Ovary (tissue), 9 donors: ENCODE data around the gene IQCK. TPM values are rescaled to one million over a fixed set of nuclear protein-coding genes. Genes with fewer than 3 reads are reported as not detected.

Source experiments
- DNase-seq, 5 donors: peaks; one replicate each; pipeline ENCODE4 v3.0.0-alpha.2; 2019 to 2020
- H3K27ac ChIP-seq, 2 donors: fragments of 200-600 bp; one replicate each; pipeline versions ENCODE4 v1.5.1 to v1.8.0; 2019 to 2022
- H3K27me3 ChIP-seq: fragments of 200-600 bp; one replicate; pipeline ENCODE4 v1.8.0; 2022
- H3K36me3 ChIP-seq: fragments of 200-600 bp; sonication (generic); one replicate; pipeline ENCODE4 v1.5.1; 2019
- H3K4me1 ChIP-seq: one replicate; pipeline ENCODE4 v1.8.1; 2013; ENCODE audit warnings: mild to moderate bottlenecking, moderate library complexity; ENCODE audit not compliant: insufficient read depth
- H3K4me3 ChIP-seq: fragments of 200-600 bp; sonication (generic); one replicate; pipeline ENCODE4 v1.5.1; 2017
- H3K9me3 ChIP-seq, 2 donors: fragments of 200-600 bp in 1 of 2; sonication (generic) in 1 of 2; one replicate each; pipeline versions ENCODE4 v1.5.1 to v1.8.1; 2013 to 2019; ENCODE audit warnings: mild to moderate bottlenecking in 1 of 2, moderate library complexity in 1 of 2
- EP300 ChIP-seq: sonication (generic); formaldehyde crosslinking; IDR thresholded peaks from one replicate; pipeline ENCODE4 v1.6.1; 2017; ENCODE audit warnings: antibody characterized with exemption
- POLR2A ChIP-seq: fragments of 450-650 bp; IDR thresholded peaks from one replicate; pipeline ENCODE4 v1.6.1; 2017; ENCODE audit warnings: antibody characterized with exemption, mild to moderate bottlenecking, moderate library complexity
- WGBS, 3 donors: extraction: QIAGEN DNeasy Blood & Tissue Kit in 1 of 3; methylation state at CpG; one replicate each; pipeline versions ENCODE4 v1.1.5 to v1.1.7; 2013 to 2017; 5-methylcytosine and 5-hydroxymethylcytosine counted together
- intact Hi-C, 4 donors: fragments of 100-400 bp; cut with DNase I; formaldehyde crosslinking; loops; one replicate each; pipeline versions ENCODE4 v1.11.0 to v1.15.1; 2022 to 2023
- polyA plus RNA-seq, 2 donors: library from polyadenylated mRNA; stranded (reverse); fragments of 200-250 nt in 1 of 2; fragments of 350-450 nt in 1 of 2; fragmentation: Illumina TruSeq in 1 of 2; extraction: RNeasy Lipid Tissue Mini Kit (QIAGEN cat#74804) in 1 of 2; gene quantifications; one replicate each; pipeline ENCODE4 v1.2.3, GENCODE V29; 2013 to 2014
- total RNA-seq, 7 donors: library from RNA; depleted of rRNA in 2 of 7; stranded (reverse); fragments of >200 nt in 2 of 7; fragmentation: NEBNext Ultra II Directional in 3 of 7; extraction: Animal tissue kit (Norgen Biotek cat#: 25700) in 3 of 7; gene quantifications; one replicate each; pipeline versions ENCODE4 v1.1.0 to v1.2.4, GENCODE V29; 2016 to 2023
- TF ChIP-seq, protein P1 (sequence below), 3 donors: fragments of 450-650 bp in 2 of 3; fragments of 200-600 bp in 1 of 3; IDR thresholded peaks; one replicate each; pipeline versions ENCODE4 v1.5.1 to v1.8.0; 2016 to 2022; ENCODE audit warnings: antibody characterized with exemption in 3 of 3, mild to moderate bottlenecking in 1 of 3
- donor health status: DM: no; HTN: no; CAD: no; lungs with moderate emphysema.
- donor health status: DM: no; HTN: no; CAD: no.
- donor health status: Bipolar disorder and iron deficiency.
- donor health status: DM: yes; HTN: yes; CAD: no.
- donor health status: DM: no; HTN: no; CAD: no.
- donor health status: DM: yes; HTN: yes; CAD: no.

IQCK gene
- total and polyA plus RNA-seq, 9 donors, result 14.3 to 52.8 (median 18.0) TPM

DNA sequence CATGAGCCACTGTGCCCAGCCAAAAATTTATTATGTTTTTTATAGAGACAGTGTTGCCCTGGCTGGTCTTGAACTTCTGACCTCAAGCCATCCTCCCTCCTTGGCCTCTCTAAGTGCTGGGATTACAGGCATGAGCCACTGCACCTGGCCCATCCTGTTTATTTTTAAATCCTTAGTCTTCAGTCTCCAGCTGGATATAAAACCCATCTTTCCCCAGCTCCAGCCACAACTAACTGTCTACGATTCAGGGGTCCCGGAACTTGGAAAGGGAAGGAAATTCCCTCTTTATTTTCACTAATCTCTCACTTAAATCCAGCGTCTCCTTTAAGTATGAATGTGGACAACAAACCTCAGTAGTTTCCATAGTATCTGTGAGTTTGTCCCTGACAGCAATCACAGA, 62.2 kb downstream of the IQCK start:
- 41 to 60% (median 53%) methylated on average over 3 of the region's 3 CpGs for WGBS, 3 donors
- Histone ChIP-seq H3K36me3 (no peaks in the 10 kb centered on the region), H3K27ac (no peak overlapping the region), H3K27me3 (no peaks in the 10 kb centered on the region), H3K4me3 (no peak overlapping the region), H3K9me3 (no peaks in the 10 kb centered on the region), H3K4me1 (peaks cover 14% of the 10 kb centered on the region)
- DNase-seq, result no peak
- TF ChIP-seq POLR2A, result no peak
- TF ChIP-seq EP300, result no peak
- TF ChIP-seq, protein P1, sequence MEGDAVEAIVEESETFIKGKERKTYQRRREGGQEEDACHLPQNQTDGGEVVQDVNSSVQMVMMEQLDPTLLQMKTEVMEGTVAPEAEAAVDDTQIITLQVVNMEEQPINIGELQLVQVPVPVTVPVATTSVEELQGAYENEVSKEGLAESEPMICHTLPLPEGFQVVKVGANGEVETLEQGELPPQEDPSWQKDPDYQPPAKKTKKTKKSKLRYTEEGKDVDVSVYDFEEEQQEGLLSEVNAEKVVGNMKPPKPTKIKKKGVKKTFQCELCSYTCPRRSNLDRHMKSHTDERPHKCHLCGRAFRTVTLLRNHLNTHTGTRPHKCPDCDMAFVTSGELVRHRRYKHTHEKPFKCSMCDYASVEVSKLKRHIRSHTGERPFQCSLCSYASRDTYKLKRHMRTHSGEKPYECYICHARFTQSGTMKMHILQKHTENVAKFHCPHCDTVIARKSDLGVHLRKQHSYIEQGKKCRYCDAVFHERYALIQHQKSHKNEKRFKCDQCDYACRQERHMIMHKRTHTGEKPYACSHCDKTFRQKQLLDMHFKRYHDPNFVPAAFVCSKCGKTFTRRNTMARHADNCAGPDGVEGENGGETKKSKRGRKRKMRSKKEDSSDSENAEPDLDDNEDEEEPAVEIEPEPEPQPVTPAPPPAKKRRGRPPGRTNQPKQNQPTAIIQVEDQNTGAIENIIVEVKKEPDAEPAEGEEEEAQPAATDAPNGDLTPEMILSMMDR (IDR thresholded peaks at IDR 0.05), result no peak
- intact Hi-C loops, result no loop called here

DNA sequence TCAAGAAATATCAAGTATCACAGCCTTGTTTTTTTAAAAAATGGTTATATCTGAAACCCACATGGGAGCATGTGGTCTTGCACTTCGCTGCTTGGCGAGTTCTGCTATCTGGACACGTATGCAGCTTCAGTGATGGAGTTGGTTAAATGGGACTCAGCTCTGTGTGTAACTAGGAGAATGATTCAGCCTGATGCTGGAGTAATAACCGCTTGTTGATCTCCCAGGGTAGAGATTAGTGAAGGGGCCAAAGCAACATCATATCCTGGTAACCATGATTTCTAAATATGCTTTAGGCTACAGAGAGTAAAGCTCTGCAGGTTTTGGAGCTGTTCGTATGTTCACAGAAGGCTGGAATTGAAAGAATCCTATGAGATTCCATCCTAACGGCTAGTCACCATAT, 63.2 kb downstream of the IQCK start:
- 48 to 65% (median 57%) methylated on average over 6 of the region's 6 CpGs for WGBS, 3 donors
- Histone ChIP-seq H3K27me3 (no peaks in the 10 kb centered on the region), H3K9me3 (no peaks in the 10 kb centered on the region), H3K27ac (no peak overlapping the region), H3K4me3 (no peak overlapping the region), H3K36me3 (no peaks in the 10 kb centered on the region), H3K4me1 (peaks cover 14% of the 10 kb centered on the region)
- no peak for TF ChIP-seq EP300
- no peak for TF ChIP-seq POLR2A
- TF ChIP-seq, protein P1 (IDR thresholded peaks at IDR 0.05), result no peak
- intact Hi-C loops, result no loop called here
- DNase-seq, result no peak

GRCh38 chr16:19783363-19784182, 65.5 kb downstream of the IQCK start:
- Histone ChIP-seq H3K9me3 (no peaks in the 10 kb centered on the region), H3K27ac (peak overlapping the region in 1 of 2 donors; percentile 74)

GRCh38 chr16:19784183-19784736, 66.2 kb downstream of the IQCK start:
- WGBS, 3 donors, result 15 to 25% (median 18%) methylated on average over 3 of the region's 3 CpGs

More at GRCh38 chr16:19783363-19784182, 65.5 kb downstream of the IQCK start:
- intact Hi-C loops, result no loop called here
- no peaks in the 10 kb centered on the region for H3K27me3 ChIP-seq
- 25 to 38% (median 26%) methylated on average over 17 of the region's 17 CpGs for WGBS, 3 donors
- no peak for DNase-seq
- H3K4me3 ChIP-seq, result no peak overlapping the region
- TF ChIP-seq, protein P1 (IDR thresholded peaks at IDR 0.05), result no peak
- no peak for TF ChIP-seq EP300
- peaks cover 14% of the 10 kb centered on the region for H3K4me1 ChIP-seq
- H3K36me3 ChIP-seq, result no peaks in the 10 kb centered on the region

More at GRCh38 chr16:19784183-19784736, 66.2 kb downstream of the IQCK start:
- intact Hi-C loops, result no loop called here
- no peaks in the 10 kb centered on the region for H3K9me3 ChIP-seq
- H3K4me3 ChIP-seq, result no peak overlapping the region
- peaks cover 14% of the 10 kb centered on the region for H3K4me1 ChIP-seq
- TF ChIP-seq EP300 (no peak), POLR2A (no peak)
- TF ChIP-seq, protein P1 (IDR thresholded peaks at IDR 0.05), result no peak
- peak in 1 of 5 donors; percentile 20 for DNase-seq
- H3K27ac ChIP-seq, result peak overlapping the region in 1 of 2 donors; percentile 74
- H3K27me3 ChIP-seq, result no peaks in the 10 kb centered on the region
- H3K36me3 ChIP-seq, result no peaks in the 10 kb centered on the region
